GM19193 (cell line): ENCODE data around the gene DDAH2.

ENCODE experiments used
- POLR2A ChIP-seq: IDR thresholded peaks from 4 replicates; pipeline ENCODE4 v1.6.1; 2011; ENCODE audit not compliant: insufficient read depth, insufficient read length; ENCODE audit errors: extremely low read depth

The DDAH2 gene

DNA sequence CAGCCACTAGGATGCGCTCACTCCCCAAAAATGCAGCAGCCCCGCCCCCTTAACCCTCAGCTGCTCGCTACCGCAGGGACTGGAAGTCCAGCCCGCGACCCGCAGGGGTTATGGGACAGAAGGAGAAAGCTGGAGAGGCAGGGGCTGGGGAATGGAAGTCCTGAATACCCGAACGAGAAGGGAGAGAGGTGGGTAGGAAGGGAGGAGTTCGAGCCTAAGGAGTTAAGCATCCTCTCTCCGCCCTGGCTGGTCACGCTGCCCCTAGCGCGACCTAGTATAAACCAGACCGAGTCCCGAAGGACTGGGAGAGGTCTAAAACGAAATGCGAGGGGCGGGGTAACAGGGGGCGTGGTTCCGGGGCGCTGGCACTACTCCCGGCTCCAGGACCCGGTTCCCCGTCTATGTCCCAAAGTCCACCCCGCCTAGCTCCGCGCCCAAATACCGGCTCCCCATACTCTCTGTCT, 448 bp upstream of the DDAH2 start:
- no peak for TF ChIP-seq POLR2A

DNA sequence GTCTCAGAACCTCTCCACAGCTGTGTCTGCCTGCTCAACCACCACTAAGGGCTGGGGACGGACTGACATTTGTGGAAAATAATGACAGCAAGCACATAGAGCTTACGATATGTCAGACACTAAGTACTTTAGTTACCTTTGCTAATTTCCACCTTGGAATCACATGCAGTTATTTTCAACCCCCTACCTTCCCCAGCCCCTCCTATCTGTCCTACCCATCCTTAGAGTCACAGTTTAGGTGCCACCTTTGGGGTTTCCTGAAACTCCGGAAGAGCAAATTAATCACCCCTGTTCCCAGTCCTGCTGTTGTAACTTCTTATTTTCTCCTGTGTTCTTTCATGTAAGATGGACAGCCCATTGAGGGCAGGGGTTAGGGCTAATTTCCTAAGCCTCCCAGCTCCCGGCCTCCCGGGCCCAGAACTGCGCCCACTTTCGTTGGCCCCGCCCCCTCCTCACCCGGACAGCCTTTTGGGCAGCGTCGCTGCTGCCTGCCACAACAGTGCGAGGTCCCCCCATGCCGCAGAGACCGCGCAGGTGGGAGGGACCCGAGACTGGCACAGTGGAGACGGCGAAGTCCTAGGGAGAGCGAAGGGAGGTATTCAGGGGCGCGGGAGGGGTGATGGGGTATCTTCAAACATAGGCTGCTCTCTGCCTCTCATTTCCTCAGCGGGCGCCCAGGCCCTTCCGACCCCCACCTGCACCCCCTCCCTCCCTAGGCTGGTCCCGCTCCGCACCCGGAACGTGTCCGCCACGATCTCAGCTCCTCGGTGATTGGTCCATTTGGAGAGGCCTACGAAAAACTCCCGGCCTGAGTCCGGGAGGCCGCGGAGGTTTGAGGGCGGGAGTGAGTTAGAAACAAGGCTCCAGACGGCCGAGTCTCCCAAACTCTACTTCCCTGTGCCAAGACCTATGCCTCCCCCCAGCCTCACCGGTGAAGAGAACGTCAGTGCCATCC, 1.1 kb downstream of the DDAH2 start:
- no peak for TF ChIP-seq POLR2A

- TF ChIP-seq POLR2A, result peak; percentile 39
These were observed 1.9 kb downstream of the DDAH2 start for GRCh38 chr6:31727034-31727716.

- TF ChIP-seq POLR2A, result no peak
These were observed 3.4 kb downstream of the DDAH2 start for GRCh38 chr6:31725502-31726350.

DNA sequence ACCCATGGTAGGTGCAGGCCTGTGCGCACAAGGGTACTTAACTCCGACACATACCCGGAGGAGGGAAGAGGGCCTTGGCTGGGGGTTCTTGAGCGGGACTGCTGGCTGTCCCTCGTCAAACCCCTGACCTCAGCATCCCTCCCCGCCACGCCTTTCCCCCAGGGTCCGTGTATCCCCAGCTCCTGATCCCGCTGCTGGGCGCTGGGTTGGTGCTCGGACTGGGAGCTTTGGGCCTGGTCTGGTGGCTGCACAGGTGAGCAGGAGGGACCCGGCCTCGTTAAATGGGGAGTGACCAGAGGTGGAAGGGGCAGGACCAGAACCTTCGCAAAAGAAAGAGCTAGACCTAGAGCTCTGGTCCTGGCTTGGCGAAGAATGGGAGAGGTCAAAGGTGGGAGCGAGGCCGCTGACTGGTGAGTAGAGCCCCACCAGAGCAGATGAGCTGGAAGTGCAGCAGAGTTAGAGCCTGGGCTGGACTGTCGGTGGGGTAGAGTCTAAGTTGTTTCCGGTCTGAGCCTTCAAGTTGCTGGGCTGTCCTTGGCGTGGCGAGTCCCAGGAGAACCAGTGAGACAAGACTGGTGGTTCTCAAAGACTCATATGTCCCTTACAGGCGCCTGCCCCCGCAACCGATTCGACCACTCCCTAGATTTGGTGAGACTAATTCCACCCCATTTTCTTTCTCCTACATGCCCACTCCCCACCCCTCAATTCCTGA, 5.0 kb downstream of the DDAH2 start:
- no peak for TF ChIP-seq POLR2A

GRCh38 chr6:31723245-31723979, 5.7 kb downstream of the DDAH2 start, which contains the start of gene MPIG6B:
Gene MPIG6B, plus strand, starts transcription at chr6:31723373. Its CDS starts 11 bp downstream, at chr6:31723384.
- TF ChIP-seq POLR2A, result no peak

DNA sequence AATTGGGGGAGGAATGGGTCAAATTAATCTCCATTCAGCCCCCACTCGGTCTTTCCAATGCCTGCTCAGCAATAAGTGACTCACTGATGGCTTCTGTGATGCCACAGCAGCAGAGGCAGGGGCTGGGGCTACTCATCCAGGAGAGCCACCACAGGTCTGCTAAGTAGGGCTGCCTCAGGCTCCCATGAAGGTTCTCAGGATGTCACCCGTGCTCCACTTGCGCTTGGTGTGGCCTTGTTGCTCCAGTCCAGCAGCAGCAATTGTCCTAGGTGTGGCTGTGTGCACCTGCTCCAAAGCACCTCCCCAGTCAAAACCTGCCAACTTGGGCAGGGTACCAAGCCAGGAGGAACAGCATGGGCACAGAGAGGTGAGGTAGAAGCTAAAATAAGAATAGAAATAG, 6.9 kb downstream of the DDAH2 start:
- no peak for TF ChIP-seq POLR2A

DNA sequence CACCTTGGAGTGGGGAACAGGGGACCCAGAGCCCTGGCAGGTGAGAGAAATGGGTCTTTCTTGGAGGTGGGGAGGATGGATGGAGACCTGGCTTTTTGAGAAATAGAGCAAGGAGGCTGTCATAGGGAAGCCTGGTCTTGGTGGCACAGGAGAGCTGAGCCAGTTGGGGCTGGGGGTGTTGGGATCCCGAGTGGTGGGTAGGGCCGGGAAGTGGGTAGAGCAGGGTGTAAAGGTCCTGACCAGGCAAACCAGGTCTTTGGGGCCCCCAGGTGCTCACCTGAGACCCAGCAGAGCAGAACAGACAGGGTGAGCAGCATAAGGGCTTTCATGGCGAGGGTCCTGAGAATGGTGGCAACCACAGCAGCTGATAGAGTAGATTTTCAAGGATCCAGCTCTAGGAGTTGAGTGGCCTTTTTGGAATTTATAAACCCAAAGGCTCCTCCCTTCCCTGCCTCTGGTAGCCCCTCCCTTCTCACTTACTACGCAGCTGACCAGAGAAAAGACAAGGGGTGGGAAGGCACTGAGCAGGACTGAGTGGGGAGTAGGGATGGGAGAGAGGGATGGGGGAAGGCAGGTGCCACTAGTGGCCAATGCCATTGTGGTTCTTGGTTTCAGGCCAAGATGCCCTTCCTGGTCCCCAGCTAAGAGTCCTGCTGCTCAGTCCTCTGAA, 7.6 kb downstream of the DDAH2 start, which contains the start of gene LY6G6C:
TSS of gene LY6G6C (minus strand) at position 396 of the 670 bp plus-strand sequence. CDS start at position 329, 67 bp downstream.
- TF ChIP-seq POLR2A, result no peak

- no peak for TF ChIP-seq POLR2A
These were observed 8.8 kb downstream of the DDAH2 start for GRCh38 chr6:31720196-31720770.

GRCh38 chr6:31719001-31719400, 10.1 kb downstream of the DDAH2 start:
- no peak for TF ChIP-seq POLR2A

GRCh38 chr6:31718265-31718664, 10.8 kb downstream of the DDAH2 start:
- TF ChIP-seq POLR2A, result no peak

GRCh38 chr6:31717499-31718222, 11.4 kb downstream of the DDAH2 start:
- TF ChIP-seq POLR2A, result no peak
